CD14-positive monocyte (primary cell): ENCODE data around the gene PAK1IP1. TPM values are rescaled to one million over a fixed set of nuclear protein-coding genes. Genes with fewer than 3 reads are reported as not detected.
"Not testable (repeated sequence)": the region's sequence is repeated elsewhere in the genome, so short reads cannot be mapped to it uniquely, and the experiment has no call there.

Experiments
- DNase-seq, 3 donors: peaks; one replicate each; pipeline ENCODE4 v3.0.0-alpha.2; 2011 to 2022
- H2AFZ ChIP-seq: 2 replicates; pipeline ENCODE4 v1.6.0; 2012; ENCODE audit warnings: mild to moderate bottlenecking, low read depth, low read length, inconsistent platforms; ENCODE audit not compliant: insufficient read depth, poor library complexity, severe bottlenecking
- H3K27ac ChIP-seq, 2 donors: 1 replicate in 1 of 2; 2 replicates in 1 of 2; pipeline ENCODE4 v1.5.1; 2012 to 2013; ENCODE audit warnings: low read length in 2 of 2, control low read depth in 1 of 2, inconsistent platforms in 1 of 2, low read depth in 1 of 2, mild to moderate bottlenecking in 1 of 2
- H3K27me3 ChIP-seq, 2 donors: one replicate each; pipeline versions ENCODE4 v1.6.0 to v1.6.1; 2011 to 2013; ENCODE audit warnings: low read length in 2 of 2; ENCODE audit not compliant: control insufficient read depth in 2 of 2, insufficient read depth in 2 of 2
- H3K36me3 ChIP-seq, 2 donors: replicated peaks in 1 of 2; 1 replicate in 1 of 2; 2 replicates in 1 of 2; pipeline versions ENCODE4 v1.5.1 to v1.6.1; 2012 to 2013; ENCODE audit warnings: low read length in 2 of 2, control low read depth in 1 of 2, inconsistent platforms in 1 of 2, mild to moderate bottlenecking in 1 of 2; ENCODE audit not compliant: insufficient read depth in 2 of 2, control insufficient read depth in 1 of 2
- H3K4me1 ChIP-seq, 2 donors: 1 replicate in 1 of 2; 2 replicates in 1 of 2; pipeline versions ENCODE4 v1.5.1 to v1.6.1; 2012 to 2013; ENCODE audit warnings: low read length in 2 of 2, control low read depth in 1 of 2, inconsistent platforms in 1 of 2, mild to moderate bottlenecking in 1 of 2, moderate library complexity in 1 of 2; ENCODE audit not compliant: insufficient read depth in 2 of 2, control insufficient read depth in 1 of 2
- H3K4me2 ChIP-seq: replicated peaks from 2 replicates; pipeline ENCODE3; 2012; ENCODE audit warnings: low read length, moderate library complexity, mild to moderate bottlenecking; ENCODE audit not compliant: poor library complexity, severe bottlenecking; ENCODE audit errors: extremely low read depth
- H3K4me3 ChIP-seq, 3 experiments: fragments of 200-600 bp in 1 of 3; sonication (generic) in 1 of 3; replicated peaks in 1 of 3; 1 replicate in 2 of 3; 2 replicates in 1 of 3; pipeline ENCODE4 v1.5.1; 2011 to 2013; ENCODE audit warnings: low read length in 3 of 3, mild to moderate bottlenecking in 3 of 3, control low read depth in 2 of 3, low read depth in 2 of 3, inconsistent platforms in 1 of 3, moderate library complexity in 1 of 3
- H3K79me2 ChIP-seq: 2 replicates; pipeline ENCODE4 v1.6.0; 2012; ENCODE audit warnings: mild to moderate bottlenecking, control low read depth, inconsistent platforms, low read length, moderate library complexity; ENCODE audit not compliant: insufficient read depth
- H3K9ac ChIP-seq: 2 replicates; pipeline ENCODE4 v1.6.0; 2017; ENCODE audit warnings: low read length, mild to moderate bottlenecking; ENCODE audit not compliant: insufficient read depth, poor library complexity, severe bottlenecking
- H3K9me3 ChIP-seq, 2 donors: replicated peaks in 1 of 2; 1 replicate in 1 of 2; 2 replicates in 1 of 2; pipeline versions ENCODE4 v1.5.1 to v1.6.1; 2012 to 2013; ENCODE audit warnings: low read length in 2 of 2, control low read depth in 1 of 2; ENCODE audit not compliant: control insufficient read depth in 1 of 2, insufficient read depth in 1 of 2
- H4K20me1 ChIP-seq: 2 replicates; pipeline ENCODE4 v1.6.0; 2012; ENCODE audit warnings: mild to moderate bottlenecking, low read length, control low read depth, moderate library complexity; ENCODE audit not compliant: insufficient read depth
- H3K27ac Mint-ChIP-seq, 7 donors: one replicate each; pipeline ENCODE4 v1.8.0; 2020; ENCODE audit warnings: mild to moderate bottlenecking in 7 of 7, mixed read lengths in 7 of 7, moderate library complexity in 6 of 7, inconsistent platforms in 2 of 7
- H3K27me3 Mint-ChIP-seq, 3 donors: one replicate each; pipeline ENCODE4 v1.8.0; 2021 to 2022; ENCODE audit warnings: low read depth in 3 of 3, mild to moderate bottlenecking in 3 of 3, mixed read lengths in 3 of 3, moderate library complexity in 3 of 3, inconsistent platforms in 1 of 3
- H3K36me3 Mint-ChIP-seq, 2 donors: one replicate each; pipeline ENCODE4 v1.8.0; 2020; ENCODE audit warnings: mixed read lengths in 2 of 2, inconsistent platforms in 1 of 2, mild to moderate bottlenecking in 1 of 2
- H3K4me1 Mint-ChIP-seq: one replicate; pipeline ENCODE4 v1.8.0; 2020; ENCODE audit warnings: mild to moderate bottlenecking, mixed read lengths
- H3K4me3 Mint-ChIP-seq, 2 donors: one replicate each; pipeline ENCODE4 v1.8.0; 2020; ENCODE audit warnings: mild to moderate bottlenecking in 2 of 2, mixed read lengths in 2 of 2, moderate library complexity in 1 of 2
- H3K9me3 Mint-ChIP-seq, 7 donors: one replicate each; pipeline ENCODE4 v1.8.0; 2020 to 2022; ENCODE audit warnings: mixed read lengths in 7 of 7, mild to moderate bottlenecking in 6 of 7, moderate library complexity in 6 of 7, inconsistent platforms in 2 of 7
- CTCF ChIP-seq: fragments of 200-600 bp; IDR thresholded peaks from one replicate; pipeline ENCODE4 v1.8.0; 2022; ENCODE audit warnings: antibody characterized with exemption, mild to moderate bottlenecking
- WGBS: methylation state at CpG from one replicate; pipeline ENCODE4 v1.1.5; 2013; ENCODE audit warnings: missing lambda C conversion rate; ENCODE audit not compliant: insufficient coverage; 5-methylcytosine and 5-hydroxymethylcytosine counted together
- intact Hi-C, 2 donors: fragments of 100-400 bp; cut with micrococcal nuclease; formaldehyde crosslinking; loops; one replicate each; pipeline versions ENCODE4 v1.15.0 to v1.15.1; 2023
- polyA plus RNA-seq, 3 donors: library from polyadenylated mRNA; depleted of rRNA in 1 of 3; unstranded in 2 of 3; stranded (reverse) in 1 of 3; fragments of 300-500 nt in 2 of 3; fragments of >200 nt in 1 of 3; fragmentation: Illumina TruSeq in 2 of 3; gene quantifications; 1 replicate in 2 of 3; 2 replicates in 1 of 3; pipeline ENCODE4 v1.2.3, GENCODE V29; 2012 to 2021
- small RNA-seq: library from RNA; depleted of rRNA; stranded (forward); fragments of <200 nt; gene quantifications from one replicate; pipeline ENCODE3, GENCODE V24; 2012; ENCODE audit warnings: low read depth; ENCODE audit not compliant: insufficient read length

The PAK1IP1 gene
- polyA plus RNA-seq, 3 donors = 6.2 to 13.3 (median 11.7) TPM

- Histone ChIP-seq H3K36me3 (peaks cover 44 to 61% of the 10 kb centered on the region in 2 donors), H4K20me1 (peaks cover 17% of the 10 kb centered on the region), H3K4me1 (peaks cover 15 to 25% of the 10 kb centered on the region in 2 donors), H3K79me2 (peaks cover 54% of the 10 kb centered on the region)
- H3K27ac ChIP-seq, H3K9me3 ChIP-seq, H3K27me3 Mint-ChIP-seq, intact Hi-C loops, H3K4me2 ChIP-seq, H3K9ac ChIP-seq, H3K9me3 Mint-ChIP-seq, H3K4me3 Mint-ChIP-seq, DNase-seq, H2AFZ ChIP-seq, H3K27me3 ChIP-seq, H3K4me3 ChIP-seq: not testable (repeated sequence)
- Mint-ChIP-seq H3K36me3 (peaks cover 62 to 69% of the 10 kb centered on the region in 2 donors), H3K27ac (peak overlapping the region in 1 of 7 donors; percentile 46), H3K4me1 (peaks cover 27% of the 10 kb centered on the region)
- 100% methylated on average over 1 of the region's 5 CpGs for WGBS
These were observed 57.0 kb downstream of the PAK1IP1 start for GRCh38 chr6:10751757-10752156.

- WGBS = no CpG with 5 or more reads among the region's 1 CpG
- TF ChIP-seq CTCF = no peak
These were observed 61.3 kb downstream of the PAK1IP1 start for GRCh38 chr6:10756085-10756484.

More at GRCh38 chr6:10756085-10756484, 61.3 kb downstream of the PAK1IP1 start:
- H3K4me1 ChIP-seq = no peaks in the 10 kb centered on the region
- H3K4me3 Mint-ChIP-seq = no peak overlapping the region
- H3K9me3 ChIP-seq = no peaks in the 10 kb centered on the region
- no peaks in the 10 kb centered on the region for H3K27me3 ChIP-seq
- no peak overlapping the region for H3K27ac ChIP-seq
- H3K4me1 Mint-ChIP-seq = peaks cover 1% of the 10 kb centered on the region
- H3K9ac ChIP-seq = no peak overlapping the region
- H2AFZ ChIP-seq = no peak overlapping the region
- H4K20me1 ChIP-seq = peaks cover 22% of the 10 kb centered on the region
- H3K4me3 ChIP-seq = no peak overlapping the region
- H3K36me3 Mint-ChIP-seq = peaks cover 77 to 82% of the 10 kb centered on the region in 2 donors
- intact Hi-C loops = no loop called here
- no peak for DNase-seq
- peaks cover 22% of the 10 kb centered on the region for H3K79me2 ChIP-seq
- H3K36me3 ChIP-seq = peaks cover 45 to 81% of the 10 kb centered on the region in 2 donors
- peak overlapping the region in 2 of 7 donors; percentile 54 to 79 for H3K27ac Mint-ChIP-seq
- no peak overlapping the region for H3K4me2 ChIP-seq
- no peaks in the 10 kb centered on the region for H3K9me3 Mint-ChIP-seq
- H3K27me3 Mint-ChIP-seq = no peaks in the 10 kb centered on the region

Small RNA genes lying within 50 kb of the gene (small RNA-seq; reads per million reads assigned to genes)
- not detected for gene RF00019
- gene RNA5SP203 = not detected

Other genes starting within 250 kb of the PAK1IP1 start
- 10 to 100 TPM in 1 of 3 donors, 1 to 10 TPM in 2; 3.5 to 10.0 (median 4.3) TPM for gene GCNT2, start 173.6 kb upstream of the PAK1IP1 start, polyA plus RNA-seq
- gene C6orf52, start 356 bp upstream of the PAK1IP1 start, polyA plus RNA-seq = 1 to 10 TPM in 1 of 3 donors, under 1 TPM in 1, not detected in 1; 0.52 to 1.9 TPM
- gene TMEM14C, start 28.1 kb downstream of the PAK1IP1 start, polyA plus RNA-seq = 100 to 1,000 TPM in 2 of 3 donors, 10 to 100 TPM in 1; 67.7 to 242 (median 184) TPM
- gene TMEM14B, start 52.8 kb downstream of the PAK1IP1 start, polyA plus RNA-seq = 100 to 1,000 TPM in 2 of 3 donors, 10 to 100 TPM in 1; 38.8 to 185 (median 141) TPM
- 1 to 10 TPM in 1 of 3 donors, under 1 TPM in 2; 0.68 to 1.4 (median 0.76) TPM for gene MAK, start 143.6 kb downstream of the PAK1IP1 start, polyA plus RNA-seq
- not detected for gene GCM2, start 187.1 kb downstream of the PAK1IP1 start, polyA plus RNA-seq
- under 1 TPM in 1 of 3 donors, not detected in 2; 0.08 TPM for gene SYCP2L, start 192.1 kb downstream of the PAK1IP1 start, polyA plus RNA-seq